Right cardiac atrium (tissue), 5 donors: ENCODE results near the gene CHD1L. TPM values are rescaled to one million over a fixed set of nuclear protein-coding genes. Genes with fewer than 3 reads are reported as not detected.
"Not testable (repeated sequence)": the region's sequence is repeated elsewhere in the genome, so short reads cannot be mapped to it uniquely, and the experiment has no call there.

Experiments
- ATAC-seq, 2 donors: fragments of 200-7000 bp; cut with Tn5 transposase; one replicate each; pipeline versions ENCODE4 v1.8.0 to v1.9.1; 2020; ENCODE audit warnings: moderate library complexity in 2 of 2, mild to moderate bottlenecking in 1 of 2
- DNase-seq, 3 donors: peaks; one replicate each; pipeline ENCODE4 v3.0.0-alpha.2; 2020
- H3K27ac ChIP-seq: one replicate; pipeline ENCODE4 v1.5.1; 2013; ENCODE audit warnings: mild to moderate bottlenecking, low read length, control low read depth, moderate library complexity
- H3K27me3 ChIP-seq: one replicate; pipeline ENCODE4 v1.6.1; 2013; ENCODE audit not compliant: control insufficient read depth, insufficient read depth
- H3K4me1 ChIP-seq: one replicate; pipeline ENCODE4 v1.6.1; 2013; ENCODE audit warnings: low read length; ENCODE audit not compliant: control insufficient read depth, insufficient read depth
- H3K4me3 ChIP-seq: one replicate; pipeline ENCODE4 v1.5.1; 2013; ENCODE audit warnings: low read length, control low read depth
- H3K9me3 ChIP-seq: one replicate; pipeline ENCODE4 v1.6.1; 2013; ENCODE audit warnings: low read length; ENCODE audit not compliant: control insufficient read depth
- WGBS: extraction: QIAGEN DNeasy Blood & Tissue Kit; methylation state at CpG from one replicate; pipeline ENCODE4 v1.1.7; 2013; 5-methylcytosine and 5-hydroxymethylcytosine counted together
- intact Hi-C, 4 donors: fragments of 100-400 bp; cut with DNase I; formaldehyde crosslinking; loops; one replicate each; pipeline versions ENCODE4 v1.11.0 to v1.14.0; 2022 to 2023
- polyA plus RNA-seq: library from polyadenylated mRNA; stranded (reverse); fragments of 200-250 nt; gene quantifications from one replicate; pipeline ENCODE4 v1.2.3, GENCODE V29; 2013
- total RNA-seq, 4 donors: library from RNA; stranded (reverse); fragmentation: NEBNext Ultra II Directional; extraction: Animal tissue kit (Norgen Biotek cat#: 25700); gene quantifications; one replicate each; pipeline ENCODE4 v1.2.1, GENCODE V29; 2021
- donor health status: healthy with polysubstance abuse.
- donor health status: DM: no; HTN: yes; CAD: no.
- donor health status: DM: no; HTN: no; CAD: no.
- donor health status: DM: no; HTN: yes; CAD: no; lungs with severe emphysema.
- donor health status: DM: yes; HTN: yes; CAD: no.

The CHD1L gene
- total and polyA plus RNA-seq, 5 donors, result 6.2 to 11.0 (median 10.6) TPM

GRCh38 chr1:147211577-147211976 is 30.9 kb upstream of the CHD1L start:
- ATAC-seq (no peak), DNase-seq (no peak)
- Histone ChIP-seq H3K27me3 (no peaks in the 10 kb centered on the region), H3K9me3 (no peaks in the 10 kb centered on the region), H3K4me3 (no peak overlapping the region), H3K27ac (no peak overlapping the region), H3K4me1 (no peaks in the 10 kb centered on the region)
- WGBS, result 86% methylated on average over 2 of the region's 2 CpGs
- intact Hi-C loops, result no loop called here

- Histone ChIP-seq H3K4me1 (no peaks in the 10 kb centered on the region), H3K27ac (no peak overlapping the region), H3K27me3 (no peaks in the 10 kb centered on the region), H3K9me3 (no peaks in the 10 kb centered on the region), H3K4me3 (no peak overlapping the region)
- DNase-seq (no peak), ATAC-seq (no peak)
- intact Hi-C loops, result no loop called here
Observed at GRCh38 chr1:147213271-147213670, 29.2 kb upstream of the CHD1L start.

GRCh38 chr1:147214325-147214724 is 28.2 kb upstream of the CHD1L start:
- H3K9me3 ChIP-seq, result no peaks in the 10 kb centered on the region
- no peak overlapping the region for H3K27ac ChIP-seq
- WGBS, result 83% methylated on average over 7 of the region's 7 CpGs
- no peak overlapping the region for H3K4me3 ChIP-seq
- ATAC-seq (no peak), DNase-seq (no peak)
- intact Hi-C loops, result no loop called here
- H3K4me1 ChIP-seq, result no peaks in the 10 kb centered on the region
- H3K27me3 ChIP-seq, result no peaks in the 10 kb centered on the region

GRCh38 chr1:147214842-147215539 is 27.5 kb upstream of the CHD1L start:
- ATAC-seq (no peak), DNase-seq (no peak)
- H3K27me3 ChIP-seq, result no peaks in the 10 kb centered on the region
- H3K27ac ChIP-seq, result no peak overlapping the region
- H3K4me3 ChIP-seq, result no peak overlapping the region
- intact Hi-C loops, result no loop called here
- no peaks in the 10 kb centered on the region for H3K9me3 ChIP-seq
- no peaks in the 10 kb centered on the region for H3K4me1 ChIP-seq

- intact Hi-C loops, result no loop called here
- H3K4me1 ChIP-seq, result no peaks in the 10 kb centered on the region
- ATAC-seq, result no peak
- H3K27me3 ChIP-seq, result no peaks in the 10 kb centered on the region
- no peak overlapping the region for H3K27ac ChIP-seq
- no peaks in the 10 kb centered on the region for H3K9me3 ChIP-seq
- DNase-seq, result no peak
- no peak overlapping the region for H3K4me3 ChIP-seq
- 49% methylated on average over 2 of the region's 2 CpGs for WGBS
Observed at GRCh38 chr1:147215540-147215916, 27.0 kb upstream of the CHD1L start.

- H3K27me3 ChIP-seq, result no peaks in the 10 kb centered on the region
- ATAC-seq (no peak), DNase-seq (no peak)
- intact Hi-C loops, result no loop called here
- no peak overlapping the region for H3K4me3 ChIP-seq
- H3K4me1 ChIP-seq, result no peaks in the 10 kb centered on the region
- no peaks in the 10 kb centered on the region for H3K9me3 ChIP-seq
- H3K27ac ChIP-seq, result no peak overlapping the region
- WGBS, result 91% methylated on average over 3 of the region's 3 CpGs
Observed at GRCh38 chr1:147216124-147216523, 26.4 kb upstream of the CHD1L start.

- ATAC-seq (no peak), DNase-seq (no peak)
- no peak overlapping the region for H3K27ac ChIP-seq
- intact Hi-C loops, result no loop called here
- no peaks in the 10 kb centered on the region for H3K4me1 ChIP-seq
- 96% methylated on average over 7 of the region's 7 CpGs for WGBS
- H3K9me3 ChIP-seq, result no peaks in the 10 kb centered on the region
- H3K27me3 ChIP-seq, result no peaks in the 10 kb centered on the region
- no peak overlapping the region for H3K4me3 ChIP-seq
Observed at GRCh38 chr1:147217141-147217540, 25.3 kb upstream of the CHD1L start.

GRCh38 chr1:147218606-147219005 is 23.9 kb upstream of the CHD1L start:
- Histone ChIP-seq H3K9me3 (no peaks in the 10 kb centered on the region), H3K27me3 (no peaks in the 10 kb centered on the region), H3K27ac (no peak overlapping the region), H3K4me1 (no peaks in the 10 kb centered on the region), H3K4me3 (no peak overlapping the region)
- DNase-seq, result no peak
- no peak for ATAC-seq
- intact Hi-C loops, result no loop called here
- 57% methylated on average over 3 of the region's 3 CpGs for WGBS

- H3K9me3 ChIP-seq, result no peaks in the 10 kb centered on the region
- DNase-seq, result no peak
- ATAC-seq, result peak in 1 of 2 donors; percentile 22
- no peaks in the 10 kb centered on the region for H3K4me1 ChIP-seq
- intact Hi-C loops, result loop anchor here in 1 of 4 donors (10.0 kb wide), 1 partner anchor 49 kb away; the partner anchor contains the start of gene PRKAB2
- H3K27me3 ChIP-seq, result no peaks in the 10 kb centered on the region
- H3K4me3 ChIP-seq, result no peak overlapping the region
- no peak overlapping the region for H3K27ac ChIP-seq
- WGBS, result 57% methylated on average over 14 of the region's 14 CpGs
Observed at GRCh38 chr1:147223740-147224615, 18.5 kb upstream of the CHD1L start.

- no peaks in the 10 kb centered on the region for H3K9me3 ChIP-seq
- H3K27me3 ChIP-seq, result no peaks in the 10 kb centered on the region
- WGBS, result under 1% methylated on average over 17 of the region's 17 CpGs
- DNase-seq (peak; percentile 70 to 91 (median 85)), ATAC-seq (peak; percentile 94 to 96)
- H3K4me3 ChIP-seq, result peak within 1 kb of the TSS; percentile 99
- intact Hi-C loops, result loop anchor here in 1 of 4 donors (10.0 kb wide), 1 partner anchor 50 kb away; the partner anchor contains the start of gene PRKAB2
- H3K27ac ChIP-seq, result peak within 1 kb of the TSS; percentile 70
- no peaks in the 10 kb centered on the region for H3K4me1 ChIP-seq
Observed at GRCh38 chr1:147225193-147225730, 17.2 kb upstream of the CHD1L start, which contains the start of gene FMO5. FMO5 (minus strand) TSS chr1:147225339; CDS start chr1:147225029, 310 bp downstream.

- H3K9me3 ChIP-seq, H3K4me3 ChIP-seq, intact Hi-C loops, ATAC-seq, H3K27ac ChIP-seq, DNase-seq, H3K27me3 ChIP-seq, H3K4me1 ChIP-seq: not testable (repeated sequence)
- WGBS, result 81% methylated on average over 5 of the region's 5 CpGs
Observed at GRCh38 chr1:147231032-147231431, 11.5 kb upstream of the CHD1L start.
